Forelimb muscle (tissue), 1 donor: ENCODE data around the gene PLK2. TPM values are rescaled to one million over a fixed set of nuclear protein-coding genes. Genes with fewer than 3 reads are reported as not detected.
A peak's percentile ranks its signal among the peaks of the same experiment; 100 is the strongest.

Experiments
- DNase-seq: peaks from one replicate; pipeline ENCODE4 v3.0.0-alpha.2; 2013; ENCODE audit warnings: low read depth
- polyA plus RNA-seq: library from polyadenylated mRNA; unstranded; fragments of 120-200 nt; gene quantifications from one replicate; pipeline ENCODE4 v1.2.1, GENCODE V29; 2013; ENCODE audit not compliant: insufficient read length

Gene PLK2
- polyA plus RNA-seq, 1 donor: 78.0 TPM

DNA sequence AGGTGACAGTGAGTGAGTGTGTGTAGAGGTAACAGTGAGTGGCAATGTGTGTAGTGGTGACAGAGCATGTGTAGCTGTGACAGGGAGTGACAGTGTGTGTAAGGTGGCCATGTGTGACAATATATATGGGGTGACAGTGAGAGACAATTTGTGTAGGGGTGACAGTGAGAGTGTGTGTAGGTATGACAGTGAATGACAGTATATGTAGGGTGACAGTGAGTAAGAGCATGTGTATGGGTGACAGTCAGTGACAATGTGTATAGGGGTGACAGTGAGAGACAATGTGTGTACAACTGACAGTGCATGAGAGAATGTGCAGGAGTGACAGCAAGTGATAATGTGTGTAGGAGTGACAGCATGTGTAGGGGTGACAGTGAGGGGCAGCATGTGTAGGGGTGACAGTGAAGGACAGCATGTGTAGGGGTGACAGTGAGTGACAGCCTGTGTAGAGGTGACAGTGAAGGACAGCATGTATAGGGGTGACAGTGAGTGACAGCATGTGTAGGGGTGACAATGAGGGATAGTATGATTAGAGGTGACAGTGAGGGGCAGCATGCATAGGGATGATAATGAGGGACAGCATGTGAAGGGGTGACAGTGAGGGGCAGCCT lies 21.3 kb upstream of the PLK2 start:
- no peak for DNase-seq

DNA sequence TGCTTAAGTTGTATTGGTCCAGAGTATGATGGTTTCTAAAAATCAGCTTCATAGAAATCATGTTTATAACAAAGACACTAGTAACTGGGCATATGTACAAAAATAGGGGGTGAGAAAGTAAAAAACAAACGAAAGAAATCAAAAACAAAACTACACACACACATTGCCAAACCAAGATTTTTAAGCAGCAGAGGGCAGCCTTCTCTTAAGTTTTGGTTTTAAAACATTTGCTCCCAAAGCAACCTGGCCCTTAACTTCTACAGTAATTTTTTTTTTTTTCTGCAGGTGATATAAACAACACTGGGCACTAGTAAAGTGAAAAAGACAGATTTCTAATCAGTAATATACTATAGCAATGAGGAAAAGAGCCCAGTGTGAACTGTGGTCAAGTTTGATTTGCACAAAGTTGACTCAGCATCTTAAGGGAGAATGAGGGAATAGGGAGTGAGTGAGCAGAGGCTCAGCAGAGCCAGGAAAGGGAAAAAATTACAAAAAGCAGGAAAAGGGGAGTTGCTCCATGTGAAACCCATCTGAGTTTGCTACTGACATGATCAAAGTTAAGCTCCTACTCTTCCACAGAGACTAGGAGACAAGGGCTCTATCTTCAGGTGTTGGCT lies 18.0 kb upstream of the PLK2 start:
- no peak for DNase-seq

DNA sequence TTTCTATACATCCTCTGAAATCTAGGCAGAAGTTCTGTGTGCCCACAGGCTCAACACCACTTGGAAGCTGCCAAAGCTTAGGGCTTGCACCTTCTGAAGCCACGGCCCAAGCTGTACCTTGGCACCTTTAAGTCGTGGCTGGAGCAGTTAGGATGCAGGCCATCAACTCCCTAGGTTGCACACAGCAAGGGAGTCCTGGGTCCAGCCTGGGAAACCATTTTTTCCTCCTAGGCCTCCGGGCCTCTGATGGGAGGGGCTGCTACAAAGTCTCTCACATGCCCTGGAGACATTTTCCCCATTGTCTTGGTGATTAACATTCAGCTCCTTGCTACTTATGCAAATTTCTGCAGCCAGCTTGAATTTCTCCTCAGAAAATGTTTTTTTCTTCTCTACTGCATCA lies 15.5 kb upstream of the PLK2 start:
- DNase-seq: no peak

DNA sequence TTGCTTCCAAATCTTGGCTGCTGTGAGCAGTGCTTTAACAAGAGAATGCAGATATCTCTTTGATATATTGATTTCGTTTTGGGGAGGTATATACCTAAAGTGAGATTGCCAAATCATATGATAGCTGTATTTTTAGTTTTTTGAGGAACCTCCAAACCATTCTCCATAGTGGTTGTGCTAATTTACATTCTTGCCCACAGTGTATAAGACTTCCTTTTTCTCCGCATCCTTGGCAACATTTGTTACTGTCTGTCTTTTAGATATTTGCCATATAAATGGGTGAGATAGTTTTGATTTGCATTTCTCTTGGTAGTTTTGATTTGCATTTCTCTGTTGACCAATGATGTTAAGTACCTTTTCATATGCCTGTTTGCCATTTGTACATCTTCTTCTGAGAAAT lies 10.0 kb upstream of the PLK2 start:
- DNase-seq: no peak

GRCh38 chr5:58466939-58467338 lies 7.1 kb upstream of the PLK2 start:
- DNase-seq: no peak

DNA sequence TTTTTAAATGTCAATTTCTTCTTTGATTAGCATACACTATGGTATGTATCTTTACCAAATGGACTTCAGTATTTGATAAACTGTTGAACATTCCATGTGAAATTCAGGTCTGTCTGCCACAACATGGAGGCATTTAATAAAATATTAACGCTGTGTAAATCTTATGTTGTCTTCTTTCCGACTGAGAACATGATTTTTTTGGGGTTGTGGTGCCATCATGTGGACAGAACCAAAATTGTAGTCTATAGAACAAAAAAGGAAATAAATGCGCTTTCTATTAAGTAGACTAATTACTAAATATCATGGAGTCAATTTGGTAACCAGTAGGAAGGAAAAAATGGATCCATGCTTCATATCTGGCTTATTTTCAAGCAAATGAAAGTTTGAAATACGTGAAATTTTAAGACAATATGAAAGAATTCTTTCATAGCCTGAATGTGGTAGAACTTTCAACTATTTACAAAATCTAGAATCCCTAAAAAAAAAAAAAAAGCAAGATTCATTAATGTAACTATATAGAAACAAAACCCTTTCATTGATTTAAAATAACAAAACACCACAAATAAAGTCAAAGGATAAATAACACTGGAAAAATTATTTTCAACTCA lies 2.8 kb upstream of the PLK2 start:
- no peak for DNase-seq

DNA sequence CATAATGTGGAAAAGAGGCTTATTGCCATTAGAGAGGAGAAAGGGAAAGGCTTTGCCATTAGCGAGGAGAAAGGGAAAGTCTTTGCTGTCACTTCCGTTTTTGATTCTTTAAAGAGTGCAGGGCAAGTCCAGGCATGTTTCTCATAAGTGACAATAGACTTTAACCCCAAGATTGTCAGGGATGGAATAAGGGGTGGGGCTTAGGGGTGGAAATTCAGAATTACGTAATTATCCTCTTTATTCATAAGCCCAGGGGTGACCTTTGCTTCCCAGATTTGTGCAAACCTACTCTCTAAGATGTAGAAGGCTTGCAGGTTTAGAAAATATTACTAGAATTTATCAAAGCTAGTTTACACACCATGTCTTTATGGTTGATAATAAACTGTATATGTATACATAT lies 2.3 kb upstream of the PLK2 start:
- DNase-seq: no peak

GRCh38 chr5:58460732-58461286 lies 923 bp upstream of the PLK2 start:
- peak; percentile 78 for DNase-seq

DNA sequence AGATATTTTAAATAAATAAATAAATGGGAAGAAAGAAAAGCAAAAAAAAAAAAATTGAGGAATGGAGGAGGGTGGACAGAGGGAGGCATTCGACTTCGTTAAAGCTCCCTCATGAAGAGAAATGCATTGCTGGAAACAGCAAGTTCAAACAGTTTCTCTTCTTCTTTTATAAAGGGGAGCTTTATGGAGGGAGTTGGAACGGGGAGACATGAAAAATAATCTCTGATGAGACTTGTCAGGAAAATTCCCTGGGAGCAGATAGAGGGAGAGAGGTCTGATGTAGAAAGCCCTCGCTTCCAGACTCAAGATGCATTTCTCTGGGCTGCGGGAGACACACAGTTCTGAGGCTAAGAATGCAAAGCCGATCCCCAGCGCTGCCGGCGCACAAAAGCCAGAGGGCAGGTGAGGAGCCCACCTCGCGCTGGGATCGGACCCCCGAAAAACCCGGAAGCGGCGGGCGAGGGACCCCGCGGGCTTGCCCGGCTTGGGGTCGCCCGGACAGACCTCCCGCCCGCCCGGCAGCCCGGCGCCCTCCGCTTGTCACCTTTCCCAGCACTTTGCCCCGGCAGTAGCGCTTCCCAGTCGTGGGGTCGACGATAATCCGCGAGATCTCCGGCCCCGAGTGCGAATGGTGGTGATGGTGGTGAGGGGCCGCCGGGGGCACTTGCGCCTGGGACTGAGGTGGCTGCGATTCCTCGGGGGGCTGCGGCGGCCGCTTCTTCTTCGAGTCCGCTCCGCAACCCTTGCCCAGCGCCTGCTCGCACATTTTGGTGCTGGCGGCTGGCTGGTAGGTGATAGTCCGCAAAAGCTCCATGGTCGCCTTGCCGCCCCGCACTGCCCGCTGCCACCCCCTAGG lies 512 bp downstream of the PLK2 start:
- no peak for DNase-seq

DNA sequence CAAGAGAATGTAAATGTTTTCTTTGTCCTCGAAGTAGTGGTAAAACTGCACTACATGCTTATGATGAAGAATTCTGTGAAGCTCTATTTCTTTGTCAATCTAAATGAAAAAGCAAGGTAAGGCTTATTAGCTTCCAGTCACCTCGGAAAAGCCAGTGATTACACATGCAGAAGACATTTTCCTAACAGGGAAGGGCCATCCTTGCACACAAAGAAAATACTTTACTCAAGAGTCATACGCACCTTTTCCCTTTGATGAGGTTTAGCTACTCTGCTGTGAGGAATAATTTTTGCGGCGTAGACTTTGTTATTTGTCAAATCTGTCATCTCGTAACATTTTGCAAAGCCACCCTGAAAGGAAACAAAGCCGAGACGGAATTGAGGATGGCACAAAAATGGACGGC lies 1.1 kb downstream of the PLK2 start:
- no peak for DNase-seq

- DNase-seq: no peak
Measured at GRCh38 chr5:58458141-58458742, 1.6 kb downstream of the PLK2 start.

DNA sequence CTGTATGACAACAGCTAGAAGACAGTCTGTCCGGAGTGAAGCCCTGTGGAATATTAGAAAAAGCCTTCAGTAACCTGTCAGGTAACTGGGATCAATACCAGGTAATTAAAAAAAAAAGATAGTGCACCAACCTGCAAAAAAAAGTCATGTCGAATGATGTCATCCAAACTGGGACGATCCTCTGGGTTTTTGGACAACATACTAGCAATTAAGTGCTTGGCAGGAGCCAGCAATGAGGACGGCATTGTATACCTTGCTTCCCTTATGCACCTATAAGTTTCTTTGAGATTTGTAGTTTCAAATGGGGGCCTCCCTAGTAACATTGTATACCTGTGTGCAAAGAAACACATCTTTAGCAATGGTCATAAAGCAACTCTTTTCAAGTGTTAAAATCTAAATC lies 2.8 kb downstream of the PLK2 start:
- DNase-seq: no peak

- no peak for DNase-seq
Measured at GRCh38 chr5:58456486-58456885, 3.4 kb downstream of the PLK2 start.

DNA sequence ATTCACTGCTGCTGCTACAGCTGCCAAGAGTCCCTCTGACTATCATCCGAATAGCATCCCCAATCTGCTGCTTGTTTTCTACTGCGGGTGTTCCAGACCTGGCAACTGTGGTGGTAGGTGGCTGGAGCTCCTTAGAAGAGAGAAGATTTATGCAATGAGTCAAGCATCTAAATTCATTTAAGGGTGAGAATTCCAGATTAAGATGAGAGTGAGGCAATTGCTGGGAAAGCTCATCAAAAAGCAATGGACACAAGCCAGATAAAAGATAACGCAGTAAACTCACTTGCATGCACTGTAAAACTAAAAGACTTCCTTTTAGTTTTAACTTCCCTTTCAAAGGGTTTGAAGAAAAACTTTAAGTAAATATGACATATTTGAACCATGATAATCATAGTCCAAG lies 3.9 kb downstream of the PLK2 start:
- DNase-seq: no peak

DNA sequence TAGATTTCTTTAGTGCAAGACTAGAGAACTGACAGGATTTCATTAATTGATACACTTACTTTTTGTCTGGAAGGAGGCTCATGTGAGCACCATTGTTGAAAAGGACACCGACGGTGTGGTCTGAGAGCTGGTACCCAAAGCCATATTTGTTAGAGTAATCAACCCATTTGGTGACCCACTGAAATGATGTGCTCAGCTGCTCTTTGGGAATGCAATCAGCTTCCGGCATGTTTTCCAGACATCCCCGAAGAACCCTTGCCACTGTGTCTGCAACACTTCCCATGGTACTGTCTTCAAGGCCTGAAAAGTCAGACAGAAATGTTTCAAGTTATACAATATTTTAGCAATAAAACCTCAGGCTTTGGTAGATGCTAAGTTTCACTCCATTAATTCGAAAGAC lies 4.4 kb downstream of the PLK2 start:
- no peak for DNase-seq

DNA sequence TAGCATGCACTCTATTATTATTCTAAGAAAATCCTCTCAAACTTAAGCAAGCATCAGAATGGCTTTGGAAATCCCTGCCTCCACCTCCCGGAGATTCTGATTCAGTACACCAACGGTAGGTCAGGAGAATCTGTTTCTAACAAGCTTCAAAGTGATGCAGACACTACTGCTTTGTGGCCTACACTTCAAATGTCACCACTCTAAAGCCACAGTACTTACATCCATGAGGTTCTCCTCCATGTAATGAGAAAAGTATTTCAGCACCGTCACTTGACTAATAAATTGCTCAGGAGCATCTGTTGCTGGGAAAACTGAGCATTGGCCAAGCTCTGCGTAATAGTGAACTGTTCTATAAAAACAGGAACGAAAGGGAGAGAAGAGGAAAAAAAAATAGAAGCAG lies 4.8 kb downstream of the PLK2 start:
- no peak for DNase-seq

DNA sequence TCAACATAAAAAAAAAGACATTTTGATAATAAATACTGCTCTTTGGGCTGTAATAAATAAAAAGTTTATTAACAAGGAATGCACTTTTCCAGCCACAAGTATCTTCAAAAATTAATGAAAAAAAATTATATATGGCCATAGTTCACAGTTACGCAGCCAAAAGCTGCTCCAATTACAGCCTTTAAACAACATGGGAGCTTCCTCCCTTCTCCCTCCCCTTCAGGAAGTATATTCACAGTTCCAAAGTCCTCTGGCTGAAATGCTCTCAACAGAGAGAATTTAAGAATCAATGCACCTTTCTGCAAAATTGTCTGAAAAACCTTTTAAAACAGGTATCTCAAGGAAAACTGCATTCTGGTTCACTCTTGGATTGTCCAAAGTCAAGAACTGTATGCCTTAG lies 5.9 kb downstream of the PLK2 start:
- DNase-seq: no peak

DNA sequence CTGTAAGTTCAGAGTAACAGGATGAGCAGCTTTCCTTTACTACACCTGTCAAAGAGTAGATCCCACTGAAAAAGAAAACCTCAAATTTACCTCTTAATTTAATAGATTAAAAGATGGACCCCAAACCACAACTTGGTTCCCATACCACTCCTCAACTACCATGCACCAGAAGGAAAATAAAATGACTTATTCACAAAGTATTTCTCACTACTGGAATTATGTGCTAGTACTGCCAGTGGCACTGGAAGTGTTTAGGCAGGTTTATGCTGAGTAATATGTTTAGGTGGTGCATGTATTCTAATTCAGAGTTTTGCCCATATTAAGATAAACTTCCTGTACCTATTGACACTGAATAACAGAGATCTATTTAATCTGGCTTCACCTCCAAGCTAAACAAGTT lies 6.6 kb downstream of the PLK2 start:
- no peak for DNase-seq

- DNase-seq: no peak
Measured at GRCh38 chr5:58452566-58453258, 7.2 kb downstream of the PLK2 start.

DNA sequence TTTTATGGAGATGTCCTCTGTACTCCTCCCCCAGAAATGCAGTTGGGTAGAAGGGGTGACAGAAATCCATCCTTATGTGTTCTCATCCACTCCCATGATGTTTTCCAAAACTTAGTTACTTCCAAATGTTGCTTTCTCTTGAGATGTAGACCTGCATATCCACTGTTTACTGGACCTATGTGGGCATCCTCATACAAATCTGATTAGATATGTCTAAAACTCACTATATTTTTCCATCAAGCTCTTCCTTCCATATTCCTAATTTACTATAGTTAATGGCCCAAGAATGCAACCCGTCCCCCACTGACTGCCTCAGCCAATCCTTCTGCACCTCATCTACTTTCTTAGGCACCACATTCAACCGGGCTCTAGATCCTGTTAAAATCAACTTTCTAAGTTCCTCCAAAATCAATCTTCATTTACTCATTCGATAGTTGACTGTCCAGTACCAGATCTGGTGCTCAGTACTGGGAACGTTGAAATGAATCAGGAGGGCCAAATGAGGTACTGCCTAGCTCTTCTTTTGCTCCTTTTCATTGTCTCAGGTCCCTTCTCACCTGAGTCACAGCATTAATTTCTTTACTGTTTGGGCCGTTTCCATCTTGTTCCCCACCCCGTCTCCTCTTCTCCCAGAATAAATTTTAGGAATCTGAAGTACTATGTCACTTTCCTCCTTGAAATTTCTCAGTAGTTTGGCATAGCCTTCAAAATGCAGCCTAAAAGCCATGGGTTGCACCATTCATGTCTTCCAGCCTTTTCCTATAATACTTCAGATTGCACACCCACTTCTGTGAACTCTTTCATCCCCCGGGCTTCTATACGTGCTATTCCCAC lies 7.9 kb downstream of the PLK2 start:
- DNase-seq: no peak
